ENCODE data around the gene TMEM127.

The TMEM127 gene

GRCh38 chr2:96214554-96214953 lies 51.2 kb downstream of the TMEM127 start:
- in situ Hi-C loops (cut with MboI; ENCODE audit: low sequenced_read_pairs) = no loop called here
- H3K4me3 ChIP-seq = no peak overlapping the region
- H3K4me1 ChIP-seq = peaks cover 3% of the 10 kb centered on the region; the same call in 1 of the 2 replicates
- no peaks in the 10 kb centered on the region for H3K9me3 ChIP-seq
- no peaks in the 10 kb centered on the region for H3K27me3 ChIP-seq (ENCODE audit: low read depth)
- DNase-seq (ENCODE audit: low spot score in 2 of 2) = no peak
- H3K36me3 ChIP-seq (replicated peaks) = no peaks in the 10 kb centered on the region

GRCh38 chr2:96213379-96213778 lies 52.4 kb downstream of the TMEM127 start:
- Histone ChIP-seq H3K36me3 (replicated peaks) (peaks cover 2% of the 10 kb centered on the region; the same call in 1 of the 2 replicates), H3K9me3 (no peaks in the 10 kb centered on the region), H3K4me1 (peaks cover 7% of the 10 kb centered on the region), H3K4me3 (no peak overlapping the region), H3K27me3 (ENCODE audit: low read depth) (no peaks in the 10 kb centered on the region)
- in situ Hi-C loops (cut with MboI; ENCODE audit: low sequenced_read_pairs) = no loop called here
- DNase-seq (ENCODE audit: low spot score in 2 of 2) = no peak

GRCh38 chr2:96212339-96212738 lies 53.5 kb downstream of the TMEM127 start:
- Histone ChIP-seq H3K9me3 (no peaks in the 10 kb centered on the region), H3K4me3 (no peak overlapping the region), H3K27me3 (ENCODE audit: low read depth) (no peaks in the 10 kb centered on the region), H3K36me3 (replicated peaks) (peaks cover 4% of the 10 kb centered on the region; the same call in 1 of the 2 replicates), H3K4me1 (peaks cover 7% of the 10 kb centered on the region)
- in situ Hi-C loops (cut with MboI; ENCODE audit: low sequenced_read_pairs) = no loop called here
- no peak for DNase-seq (ENCODE audit: low spot score in 2 of 2)

- peaks cover 24% of the 10 kb centered on the region for H3K4me1 ChIP-seq
- in situ Hi-C loops (cut with MboI; ENCODE audit: low sequenced_read_pairs) = no loop called here
- DNase-seq (ENCODE audit: low spot score in 2 of 2) = no peak
Measured at GRCh38 chr2:96209729-96210085, 56.1 kb downstream of the TMEM127 start.

GRCh38 chr2:96209011-96209728 lies 56.6 kb downstream of the TMEM127 start:
- H3K4me3 ChIP-seq = peak overlapping the region; percentile 100
- no peaks in the 10 kb centered on the region for H3K9me3 ChIP-seq
- H3K27me3 ChIP-seq (ENCODE audit: low read depth) = no peaks in the 10 kb centered on the region
- in situ Hi-C loops (cut with MboI; ENCODE audit: low sequenced_read_pairs) = no loop called here
- no peak for DNase-seq (ENCODE audit: low spot score in 2 of 2)
- peaks cover 24% of the 10 kb centered on the region for H3K4me1 ChIP-seq
- H3K36me3 ChIP-seq (replicated peaks) = peaks cover 10% of the 10 kb centered on the region

More at GRCh38 chr2:96209729-96210085, 56.1 kb downstream of the TMEM127 start:
- no peaks in the 10 kb centered on the region for H3K27me3 ChIP-seq (ENCODE audit: low read depth)
- peaks cover 10% of the 10 kb centered on the region for H3K36me3 ChIP-seq (replicated peaks)
- H3K4me3 ChIP-seq = peak overlapping the region; percentile 100
- H3K9me3 ChIP-seq = no peaks in the 10 kb centered on the region

GRCh38 chr2:96208143-96209010 lies 57.4 kb downstream of the TMEM127 start, which contains the start of gene STARD7:
STARD7 (minus strand) TSS chr2:96208827; CDS start chr2:96208434, 393 bp downstream.
- Histone ChIP-seq H3K27me3 (ENCODE audit: low read depth) (no peaks in the 10 kb centered on the region), H3K4me3 (peak within 1 kb of the TSS; percentile 100), H3K9me3 (no peaks in the 10 kb centered on the region), H3K4me1 (peaks cover 28% of the 10 kb centered on the region), H3K36me3 (replicated peaks) (peaks cover 10% of the 10 kb centered on the region)
- in situ Hi-C loops (cut with MboI; ENCODE audit: low sequenced_read_pairs) = no loop called here
- DNase-seq (ENCODE audit: low spot score in 2 of 2) = peak; percentile 91 to 99

GRCh38 chr2:96207774-96208142 lies 58.0 kb downstream of the TMEM127 start:
- DNase-seq (ENCODE audit: low spot score in 2 of 2) = no peak
- no peaks in the 10 kb centered on the region for H3K27me3 ChIP-seq (ENCODE audit: low read depth)
- in situ Hi-C loops (cut with MboI; ENCODE audit: low sequenced_read_pairs) = no loop called here
- no peaks in the 10 kb centered on the region for H3K9me3 ChIP-seq
- peak overlapping the region; percentile 100 for H3K4me3 ChIP-seq
- peaks cover 16% of the 10 kb centered on the region for H3K36me3 ChIP-seq (replicated peaks)
- peaks cover 33% of the 10 kb centered on the region for H3K4me1 ChIP-seq

GRCh38 chr2:96207073-96207773 lies 58.6 kb downstream of the TMEM127 start:
- no peaks in the 10 kb centered on the region for H3K27me3 ChIP-seq (ENCODE audit: low read depth)
- no peaks in the 10 kb centered on the region for H3K9me3 ChIP-seq
- no peak for DNase-seq (ENCODE audit: low spot score in 2 of 2)
- H3K4me3 ChIP-seq = peak overlapping the region; percentile 100
- in situ Hi-C loops (cut with MboI; ENCODE audit: low sequenced_read_pairs) = no loop called here
- peaks cover 16% of the 10 kb centered on the region for H3K36me3 ChIP-seq (replicated peaks)
- H3K4me1 ChIP-seq = peaks cover 33% of the 10 kb centered on the region

- DNase-seq (ENCODE audit: low spot score in 2 of 2) = no peak
- no peaks in the 10 kb centered on the region for H3K27me3 ChIP-seq (ENCODE audit: low read depth)
- peaks cover 36% of the 10 kb centered on the region for H3K4me1 ChIP-seq
- H3K9me3 ChIP-seq = no peaks in the 10 kb centered on the region
- in situ Hi-C loops (cut with MboI; ENCODE audit: low sequenced_read_pairs) = no loop called here
- H3K4me3 ChIP-seq = peak overlapping the region; percentile 1; the same call in 1 of the 2 replicates
- H3K36me3 ChIP-seq (replicated peaks) = peaks cover 16% of the 10 kb centered on the region
Measured at GRCh38 chr2:96205888-96206287, 59.9 kb downstream of the TMEM127 start.

DNA sequence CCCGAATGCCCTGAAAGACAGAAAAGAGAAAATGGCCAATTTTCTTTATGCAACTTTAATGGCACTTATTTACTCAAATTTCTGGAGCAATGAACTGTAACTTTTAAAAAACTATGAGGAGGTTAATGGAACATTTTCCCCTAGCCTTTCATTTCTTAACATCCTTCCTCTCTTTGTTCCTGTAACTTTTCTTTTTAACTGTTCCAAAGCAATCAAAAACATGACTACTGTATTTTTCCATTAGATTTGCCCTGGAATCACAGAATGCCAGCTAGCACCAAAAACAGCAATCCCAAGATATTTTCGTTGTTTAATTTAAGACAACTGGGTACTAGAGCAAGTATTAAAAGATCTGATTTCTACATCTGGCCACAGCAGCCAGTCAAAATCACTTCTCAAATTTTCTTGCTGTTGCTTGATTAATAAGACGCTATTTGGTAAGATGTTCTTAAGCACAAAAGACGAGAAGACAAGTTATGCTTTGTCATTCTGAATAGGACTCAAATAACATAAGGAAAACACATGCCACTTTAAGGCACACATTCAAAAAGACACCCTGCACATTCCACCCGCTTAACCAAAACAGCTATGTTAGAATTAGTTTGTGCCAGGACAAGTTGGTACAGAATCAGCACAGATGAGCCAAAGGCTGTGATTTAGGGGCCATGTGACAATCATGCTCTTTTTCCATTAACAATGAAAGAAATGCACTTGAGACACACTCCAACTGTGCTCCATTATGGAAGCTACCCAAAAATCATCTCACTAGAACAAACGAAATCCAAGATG lies 60.8 kb downstream of the TMEM127 start:
- peaks cover 36% of the 10 kb centered on the region for H3K4me1 ChIP-seq
- no peaks in the 10 kb centered on the region for H3K27me3 ChIP-seq (ENCODE audit: low read depth)
- peak overlapping the region; percentile 1; the same call in 1 of the 2 replicates for H3K4me3 ChIP-seq
- H3K9me3 ChIP-seq = no peaks in the 10 kb centered on the region
- in situ Hi-C loops (cut with MboI; ENCODE audit: low sequenced_read_pairs) = loop anchor here (5.0 kb wide), 1 partner anchor 57 kb away; no protein-coding TSS in a partner anchor
- DNase-seq (ENCODE audit: low spot score in 2 of 2) = peak in 1 of 2 experiments; percentile 36
- peaks cover 16% of the 10 kb centered on the region for H3K36me3 ChIP-seq (replicated peaks)

DNA sequence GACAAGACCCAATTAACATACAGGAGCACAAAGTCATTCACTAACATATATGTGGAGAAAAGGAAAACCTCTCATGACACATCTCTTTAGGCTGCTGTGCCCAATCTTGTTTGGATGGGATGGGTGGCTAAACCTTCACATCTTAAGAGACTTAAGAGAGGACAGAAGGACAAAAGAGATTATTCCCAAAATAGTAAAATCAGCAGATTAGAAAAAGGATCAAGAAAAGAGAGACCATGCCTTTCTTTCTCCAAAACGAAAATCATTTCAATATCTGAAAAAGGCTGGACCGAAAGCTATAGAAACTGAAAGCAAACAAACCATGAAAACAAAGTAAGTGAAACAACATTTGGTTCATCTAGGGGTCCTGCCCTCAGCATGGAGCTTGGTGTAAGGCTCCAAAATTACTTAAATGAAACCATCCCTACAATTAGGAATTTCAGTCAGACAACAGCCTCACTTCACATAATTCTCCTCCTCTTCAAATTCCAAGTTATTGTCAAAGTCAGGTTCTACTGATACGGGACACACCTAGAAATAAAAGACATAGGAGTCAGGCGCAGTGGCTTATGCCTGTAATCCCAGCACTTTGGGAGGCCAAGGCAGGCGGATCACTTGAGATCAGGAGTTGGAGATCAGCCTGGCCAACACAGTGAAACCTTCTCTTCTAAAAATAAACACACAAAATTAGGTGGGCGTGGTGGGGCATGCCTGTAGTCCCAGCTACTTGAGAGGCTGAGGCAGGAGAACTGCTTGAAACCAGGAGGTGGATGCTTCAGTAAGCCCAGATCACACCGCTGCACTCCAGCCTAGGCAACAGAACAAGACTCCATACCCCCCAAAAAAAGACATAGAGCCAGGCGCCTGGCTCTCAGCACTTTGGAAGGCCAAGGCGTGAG lies 62.4 kb downstream of the TMEM127 start:
- in situ Hi-C loops (cut with MboI; ENCODE audit: low sequenced_read_pairs) = loop anchor here (5.0 kb wide), 1 partner anchor 59 kb away; no protein-coding TSS in a partner anchor
- Histone ChIP-seq H3K4me1 (peaks cover 32% of the 10 kb centered on the region), H3K27me3 (ENCODE audit: low read depth) (no peaks in the 10 kb centered on the region), H3K36me3 (replicated peaks) (peaks cover 18% of the 10 kb centered on the region), H3K9me3 (no peaks in the 10 kb centered on the region), H3K4me3 (no peak overlapping the region)
- DNase-seq (ENCODE audit: low spot score in 2 of 2) = no peak

DNA sequence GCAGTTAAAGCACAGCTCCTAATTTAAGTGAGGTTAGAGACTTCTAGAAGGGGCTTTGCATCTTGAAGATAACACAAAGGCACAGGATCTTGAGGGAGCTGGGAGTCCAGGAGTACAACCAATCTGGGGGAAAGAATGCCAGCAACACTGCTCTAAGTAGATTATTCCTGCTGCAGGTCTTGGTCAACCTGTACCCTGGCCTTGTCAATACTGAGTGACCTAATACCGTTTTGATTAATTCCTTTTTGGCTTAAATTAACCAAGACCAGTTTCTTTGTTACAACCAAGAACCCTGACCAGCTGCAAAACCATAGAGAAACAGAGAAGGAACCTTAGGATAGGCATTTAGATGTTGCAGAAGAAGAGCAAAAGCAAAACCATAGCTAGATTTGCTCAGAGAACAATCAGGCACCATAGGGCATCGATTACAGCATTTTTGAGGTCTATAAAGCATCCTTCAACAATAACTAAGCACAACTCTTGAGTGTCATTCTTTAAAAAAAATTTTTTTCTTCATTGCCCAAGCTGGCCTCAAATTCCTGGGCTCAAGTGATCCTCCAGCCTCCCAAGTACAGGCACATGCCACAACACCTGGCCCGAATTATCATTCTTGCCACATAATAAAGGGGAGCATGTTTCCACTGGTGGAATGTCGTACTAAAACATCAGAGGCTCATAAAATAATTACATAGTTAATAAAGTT lies 63.5 kb downstream of the TMEM127 start:
- in situ Hi-C loops (cut with MboI; ENCODE audit: low sequenced_read_pairs) = loop anchor here (5.0 kb wide), 1 partner anchor 60 kb away; no protein-coding TSS in a partner anchor
- no peaks in the 10 kb centered on the region for H3K9me3 ChIP-seq
- no peak for DNase-seq (ENCODE audit: low spot score in 2 of 2)
- H3K4me1 ChIP-seq = peaks cover 32% of the 10 kb centered on the region
- no peak overlapping the region for H3K4me3 ChIP-seq
- peaks cover 16% of the 10 kb centered on the region for H3K36me3 ChIP-seq (replicated peaks)
- H3K27me3 ChIP-seq (ENCODE audit: low read depth) = no peaks in the 10 kb centered on the region

All from HAP-1 (cell line).